GM18519 (cell line): ENCODE data around the gene TCP11L2.
"Not testable (repeated sequence)": the region's sequence is repeated elsewhere in the genome, so short reads cannot be mapped to it uniquely, and the experiment has no call there.

Source experiments
- ATAC-seq: cut with Tn5 transposase; IDR thresholded peaks from one replicate; pipeline ENCODE4 v1.9.1; 2021; ENCODE audit warnings: mild to moderate bottlenecking, moderate library complexity; ENCODE audit not compliant: unreplicated experiment, low FRiP score

TCP11L2 gene

DNA sequence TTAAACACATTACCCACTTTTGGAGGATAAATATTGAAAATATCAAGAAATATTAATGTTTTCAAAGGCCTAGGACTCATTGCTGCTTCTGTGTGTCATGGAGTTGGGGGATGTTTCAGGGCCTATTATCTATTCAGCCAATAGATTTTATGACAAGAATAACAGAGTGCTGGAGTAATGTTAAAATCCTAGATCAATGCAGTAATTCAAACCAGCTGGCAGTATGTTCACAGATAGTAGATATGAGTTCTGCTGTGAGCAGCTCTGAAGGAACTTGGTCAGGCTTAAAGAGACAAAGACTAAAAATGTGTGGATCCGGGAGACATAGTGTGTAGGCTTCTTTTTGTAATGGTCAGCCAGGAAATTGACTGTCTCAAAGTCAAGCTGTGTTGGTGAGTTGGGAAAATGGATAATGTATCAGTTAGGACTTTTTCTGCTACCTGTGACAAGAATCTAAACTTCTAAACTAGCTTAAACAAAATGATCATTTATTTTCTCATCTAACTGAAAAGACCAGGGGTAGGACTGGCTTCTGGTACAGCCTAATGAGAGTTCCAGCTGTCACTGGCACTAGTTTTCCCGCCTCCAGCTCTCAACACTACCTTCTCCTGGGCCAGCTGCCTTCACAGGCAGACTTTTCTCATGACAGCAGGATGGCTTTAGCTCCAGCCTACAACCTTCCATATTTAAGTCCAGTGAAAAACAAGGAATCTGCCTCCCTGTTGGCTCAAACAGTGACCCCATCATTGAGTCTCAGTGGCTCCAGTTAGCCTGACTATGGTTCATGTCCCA lies 38.7 kb downstream of the TCP11L2 start:
- ATAC-seq, result no peak

DNA sequence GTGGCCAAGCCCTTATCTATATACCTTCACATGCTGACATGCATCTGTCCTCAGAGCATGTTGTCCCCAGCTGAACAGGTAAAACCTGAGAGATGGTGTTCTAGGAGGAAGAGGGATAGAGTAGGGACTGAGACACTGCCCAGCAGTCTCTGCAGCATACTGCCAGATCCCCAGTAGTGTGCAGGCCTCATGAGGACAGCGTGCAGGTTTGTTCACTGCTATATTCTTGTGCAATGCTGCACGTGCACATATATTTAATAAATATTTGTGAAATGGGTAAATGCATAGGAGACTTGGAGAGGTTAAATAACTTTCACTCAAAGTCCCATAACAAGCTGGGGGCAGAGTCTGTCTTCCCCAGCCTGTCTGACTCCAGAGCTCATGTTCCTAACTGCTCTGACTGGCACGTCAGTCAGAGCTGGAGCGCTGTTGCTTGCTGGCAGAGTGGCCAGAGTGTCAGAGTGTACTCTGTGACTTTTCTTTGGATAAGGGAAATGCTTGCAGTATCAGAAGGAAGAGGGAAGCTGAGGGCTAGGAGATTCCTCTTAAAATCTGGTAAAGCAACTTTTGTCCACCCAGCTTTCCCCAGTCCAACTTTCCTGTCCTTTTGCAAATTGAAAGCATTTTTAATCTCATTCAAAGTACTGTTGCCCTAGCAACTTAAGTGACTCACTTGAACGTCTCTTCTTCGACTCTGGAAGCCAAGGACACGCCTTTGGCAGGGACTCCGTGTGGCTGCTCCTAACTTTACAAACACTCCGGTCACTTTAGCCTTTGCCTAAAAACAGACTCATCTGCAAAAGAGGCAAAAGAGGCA lies 40.1 kb downstream of the TCP11L2 start:
- no peak for ATAC-seq

- ATAC-seq, result no peak
These were observed 40.6 kb downstream of the TCP11L2 start for GRCh38 chr12:106343214-106343528.

- no peak for ATAC-seq
These were observed 41.6 kb downstream of the TCP11L2 start for GRCh38 chr12:106344131-106344530.

DNA sequence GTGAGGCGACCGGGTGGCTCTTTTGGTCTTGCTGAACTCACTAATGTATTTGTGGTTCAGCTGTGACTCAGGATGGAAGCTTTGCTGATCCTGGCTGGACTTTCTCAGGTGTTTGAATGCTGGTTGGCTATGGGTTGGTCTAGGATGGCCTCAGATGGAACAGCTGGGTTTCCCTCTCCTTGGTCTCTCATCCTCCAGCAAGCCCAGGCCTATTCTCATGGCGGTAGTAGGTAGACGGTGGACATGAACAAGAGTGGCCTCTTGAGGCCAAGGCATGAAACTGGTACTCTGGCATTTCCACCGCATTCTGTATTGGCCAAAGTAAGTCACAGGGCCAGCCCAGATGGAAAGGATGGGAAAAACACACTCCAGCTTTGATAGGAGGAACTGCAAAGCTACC lies 43.2 kb downstream of the TCP11L2 start:
- no peak for ATAC-seq

DNA sequence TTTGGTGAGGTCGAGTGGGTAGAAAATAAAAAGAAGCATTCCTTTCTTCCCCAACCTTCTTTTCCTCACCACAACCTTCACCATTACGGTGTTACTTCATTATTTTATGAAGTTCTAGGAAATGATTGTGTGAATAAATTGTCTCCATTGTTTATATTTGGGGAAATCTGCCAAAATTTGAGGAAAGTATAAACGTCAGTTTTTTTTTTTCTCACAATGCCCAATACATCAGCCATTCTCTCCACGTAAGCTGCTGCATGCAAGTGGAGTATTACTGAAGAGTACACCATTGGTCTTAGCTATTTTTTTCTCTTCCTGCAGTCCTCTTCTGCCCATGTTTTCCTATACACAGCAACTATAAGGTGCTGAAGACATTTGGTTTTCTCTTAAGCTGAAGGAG lies 45.9 kb downstream of the TCP11L2 start:
- no peak for ATAC-seq

DNA sequence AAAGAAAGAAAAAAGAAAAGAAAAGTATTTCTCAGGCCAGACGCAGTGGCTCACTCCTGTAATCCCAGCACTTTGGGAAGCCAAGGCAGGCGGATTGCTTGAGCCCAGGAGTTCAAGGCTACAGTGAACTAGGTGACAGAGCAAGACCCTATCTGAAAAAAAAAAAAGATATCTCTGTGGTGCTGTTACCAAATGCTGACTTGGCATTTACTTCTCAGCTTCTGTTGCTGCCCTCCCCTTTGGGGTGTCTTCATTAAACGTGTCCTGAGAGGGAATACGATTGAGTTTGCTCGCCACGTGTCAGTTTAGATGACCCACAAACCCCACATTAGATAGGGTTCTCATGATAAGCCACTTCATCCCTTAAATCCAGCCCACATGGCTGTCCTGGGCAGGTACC lies 50.6 kb downstream of the TCP11L2 start:
- no peak for ATAC-seq

DNA sequence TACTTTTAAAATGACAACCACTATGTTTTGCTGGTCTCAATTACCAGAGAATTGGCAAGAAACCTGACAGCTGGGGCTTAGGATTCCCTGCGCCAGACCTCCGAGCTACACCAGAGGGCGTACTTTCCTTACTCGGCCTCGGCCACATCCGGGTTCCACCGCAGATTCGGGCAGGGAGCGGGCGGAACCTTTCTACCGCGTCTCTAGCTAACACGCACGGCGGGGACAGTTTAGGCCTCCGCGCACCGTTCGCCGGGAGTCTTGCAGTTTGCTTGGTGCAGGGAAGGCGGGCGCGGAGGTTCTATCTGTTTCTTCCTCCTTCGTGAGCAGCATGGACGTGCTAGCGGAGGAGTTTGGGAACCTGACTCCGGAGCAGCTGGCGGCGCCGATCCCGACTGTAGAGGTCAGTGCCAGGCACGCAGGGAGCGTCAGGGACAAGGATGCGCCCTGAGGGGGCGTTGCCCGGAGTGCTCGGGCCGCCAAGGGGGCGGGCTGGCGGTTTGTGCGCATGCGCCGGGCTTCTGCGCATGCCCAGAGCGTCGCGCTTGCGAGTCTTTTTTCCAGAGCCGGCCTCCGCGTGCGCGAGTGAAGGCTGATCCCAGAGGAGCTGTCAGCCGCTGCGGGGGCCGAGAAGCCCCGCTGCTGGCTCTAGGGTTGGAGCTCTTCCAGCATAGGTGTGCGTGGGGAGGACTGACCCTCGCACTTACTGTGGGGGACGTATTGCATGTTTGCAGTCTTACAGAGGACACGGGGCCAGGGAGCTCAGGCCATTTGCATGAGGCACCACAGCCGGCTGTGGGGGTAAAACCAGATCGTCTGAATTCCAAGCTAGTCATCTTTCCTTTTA lies 55.2 kb downstream of the TCP11L2 start, which contains the start of gene POLR3B:
Gene POLR3B (plus strand): TSS at position 200 of the 847 bp plus-strand sequence. CDS start 132 bp downstream, at position 332.
- peak; percentile 78 for ATAC-seq

GRCh38 chr12:106358396-106359241 lies 56.1 kb downstream of the TCP11L2 start:
- no peak for ATAC-seq

- no peak for ATAC-seq
These were observed 57.3 kb downstream of the TCP11L2 start for GRCh38 chr12:106359646-106360399.

DNA sequence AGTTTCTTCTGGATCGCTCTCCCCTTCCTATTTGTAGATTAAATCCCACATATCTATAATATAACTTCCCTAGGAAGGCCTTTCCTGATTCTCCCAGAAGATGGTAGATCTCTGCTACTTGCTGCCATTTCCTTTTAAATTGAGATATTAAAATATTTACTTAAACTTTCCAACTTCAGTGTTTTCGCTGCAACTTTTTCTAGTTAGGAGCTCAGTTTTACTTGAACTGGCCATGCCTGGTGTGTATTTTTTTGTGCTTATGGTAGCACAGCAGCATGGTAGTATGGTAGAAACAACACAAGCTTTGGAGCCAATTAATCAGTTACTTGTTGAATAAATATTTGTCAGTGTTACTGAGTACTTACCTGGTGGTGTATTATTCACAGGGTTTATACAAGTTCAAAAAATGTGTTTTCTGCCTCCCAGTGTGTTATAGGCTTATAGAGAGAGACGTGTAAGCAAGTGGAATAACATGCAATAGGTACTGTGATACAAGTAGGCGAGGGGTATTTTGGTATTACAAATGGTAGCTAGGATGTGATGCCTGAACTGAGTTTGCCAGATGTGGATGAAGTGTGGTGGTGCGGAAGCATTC lies 58.0 kb downstream of the TCP11L2 start:
- no peak for ATAC-seq

- no peak for ATAC-seq
These were observed 60.4 kb downstream of the TCP11L2 start for GRCh38 chr12:106362971-106363370.

DNA sequence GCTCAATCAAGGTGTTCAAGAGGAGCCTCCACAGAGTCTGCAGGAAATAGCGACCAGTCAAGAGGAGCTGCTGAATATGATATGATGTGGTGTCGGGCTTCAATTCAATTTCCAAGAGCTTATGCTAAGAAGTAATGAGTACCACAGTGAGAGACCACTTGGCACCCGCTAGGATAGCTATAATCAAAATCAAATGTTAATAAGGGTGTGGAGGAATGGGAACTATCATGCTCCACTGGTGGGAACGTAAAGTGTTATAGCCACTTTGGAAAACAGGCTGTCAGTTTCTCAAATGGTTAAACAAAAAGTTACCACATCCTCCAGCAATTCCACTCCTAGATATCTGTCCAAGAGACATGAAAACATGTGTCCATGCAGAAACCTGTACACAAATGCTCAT lies 61.7 kb downstream of the TCP11L2 start:
- no peak for ATAC-seq

- ATAC-seq, result no peak
These were observed 67.3 kb downstream of the TCP11L2 start for GRCh38 chr12:106369624-106370346.

GRCh38 chr12:106378788-106379187 lies 76.3 kb downstream of the TCP11L2 start:
- ATAC-seq, result no peak

DNA sequence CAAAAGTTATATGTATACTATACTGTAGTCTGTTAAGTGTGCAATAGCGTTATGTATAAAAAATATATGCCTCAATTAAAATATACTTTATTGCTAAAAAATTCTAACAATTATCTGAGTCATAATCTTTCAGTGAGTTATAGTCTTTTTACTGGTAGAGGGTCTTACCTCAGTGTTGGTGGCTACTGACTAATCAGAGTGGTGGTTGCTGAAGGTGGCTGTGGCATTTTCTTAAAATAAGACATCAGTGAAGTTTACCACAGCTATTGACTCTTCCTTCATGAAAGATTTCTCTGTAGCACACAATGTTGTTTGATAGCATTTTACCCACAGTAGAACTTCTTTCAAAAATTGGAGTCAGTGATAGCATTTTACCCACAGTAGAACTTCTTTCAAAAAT lies 78.4 kb downstream of the TCP11L2 start:
- no peak for ATAC-seq

DNA sequence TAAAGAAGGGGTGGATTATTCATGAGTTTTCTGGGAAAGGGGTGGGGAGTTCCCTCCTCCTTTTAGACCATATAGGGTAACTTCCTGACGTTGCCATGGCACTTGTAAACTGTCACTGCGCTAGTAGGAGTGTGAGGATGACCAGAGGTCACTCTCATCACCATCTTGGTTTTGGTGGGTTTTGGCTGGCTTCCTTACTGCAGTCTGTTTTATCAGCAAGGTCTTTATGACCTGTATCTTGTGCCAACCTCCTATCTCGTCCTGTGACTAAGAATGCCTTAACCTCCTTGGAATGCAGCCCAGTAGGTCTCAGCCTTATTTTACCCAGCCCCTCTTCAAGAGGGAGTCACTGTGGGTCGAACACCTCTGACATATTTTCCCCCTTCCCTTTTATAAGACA lies 79.3 kb downstream of the TCP11L2 start:
- not testable (repeated sequence) for ATAC-seq

- no peak for ATAC-seq
These were observed 84.4 kb downstream of the TCP11L2 start for GRCh38 chr12:106386813-106387535.
